GM18499 (cell line): ENCODE measurements around the gene SKIL.

ENCODE experiments used
- ATAC-seq: cut with Tn5 transposase; IDR thresholded peaks from one replicate; pipeline ENCODE4 v1.9.1; 2021; ENCODE audit warnings: moderate number of reproducible peaks; ENCODE audit not compliant: insufficient read depth, unreplicated experiment

The SKIL gene

GRCh38 chr3:170386468-170386867, 29.0 kb downstream of the SKIL start:
- ATAC-seq = no peak

- ATAC-seq = no peak
Measured at GRCh38 chr3:170387950-170388349, 30.4 kb downstream of the SKIL start.

- no peak for ATAC-seq
Measured at GRCh38 chr3:170391108-170391507, 33.6 kb downstream of the SKIL start.

GRCh38 chr3:170397685-170398084, 40.2 kb downstream of the SKIL start:
- ATAC-seq = no peak

GRCh38 chr3:170405101-170405500, 47.6 kb downstream of the SKIL start:
- no peak for ATAC-seq

GRCh38 chr3:170410428-170411029, 53.0 kb downstream of the SKIL start:
- no peak for ATAC-seq

- ATAC-seq = no peak
Measured at GRCh38 chr3:170413291-170413690, 55.8 kb downstream of the SKIL start.

GRCh38 chr3:170414202-170414663, 56.7 kb downstream of the SKIL start:
- ATAC-seq = no peak

- ATAC-seq = no peak
Measured at GRCh38 chr3:170417090-170417489, 59.6 kb downstream of the SKIL start.

- no peak for ATAC-seq
Measured at GRCh38 chr3:170418422-170419398, 61.2 kb downstream of the SKIL start, which contains the start of gene CLDN11. Gene CLDN11, plus strand, starts transcription at chr3:170418868. Its CDS starts 199 bp downstream, at chr3:170419067.

GRCh38 chr3:170419557-170420087, 62.1 kb downstream of the SKIL start:
- ATAC-seq = no peak

- no peak for ATAC-seq
Measured at GRCh38 chr3:170420307-170420821, 62.8 kb downstream of the SKIL start.

- ATAC-seq = no peak
Measured at GRCh38 chr3:170421111-170421641, 63.7 kb downstream of the SKIL start.

- ATAC-seq = no peak
Measured at GRCh38 chr3:170421758-170422157, 64.2 kb downstream of the SKIL start.

- ATAC-seq = no peak
Measured at GRCh38 chr3:170423001-170423615, 65.6 kb downstream of the SKIL start.

GRCh38 chr3:170424879-170425278, 67.4 kb downstream of the SKIL start:
- ATAC-seq = no peak

GRCh38 chr3:170425491-170426239, 68.2 kb downstream of the SKIL start:
- no peak for ATAC-seq

- ATAC-seq = no peak
Measured at GRCh38 chr3:170426240-170426797, 68.8 kb downstream of the SKIL start.

- ATAC-seq = no peak
Measured at GRCh38 chr3:170428095-170428494, 70.6 kb downstream of the SKIL start.
